GM12873 (cell line): Measurements from ENCODE around the gene COQ8B.

Source experiments
- TF ChIP-seq, protein P1 (sequence below): IDR thresholded peaks from 2 replicates; pipeline ENCODE4 v1.5.1; 2012; ENCODE audit warnings: low read depth, mild to moderate bottlenecking, moderate library complexity, low read length, control low read depth; ENCODE audit not compliant: insufficient read depth; ENCODE audit errors: missing control alignments

COQ8B gene

DNA sequence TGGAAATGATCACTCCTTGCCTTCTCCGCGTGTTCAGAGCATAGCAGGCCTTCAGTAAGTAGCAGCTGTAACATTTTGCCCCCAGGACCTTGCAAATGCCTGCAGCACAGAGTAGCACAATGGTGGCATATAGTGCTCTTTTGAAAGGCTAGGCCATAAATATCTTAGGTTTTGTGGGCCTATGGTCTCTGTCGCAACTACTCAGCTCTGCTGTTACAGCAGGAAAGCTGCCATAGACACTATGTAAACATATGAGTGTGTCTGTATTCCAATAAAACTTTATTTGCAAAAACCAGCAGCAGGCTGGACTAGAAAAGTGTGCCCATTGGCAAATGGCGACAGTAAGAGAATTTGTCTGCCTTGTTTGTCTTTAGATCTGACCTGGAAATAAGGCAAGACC is 9.6 kb upstream of the COQ8B start:
- TF ChIP-seq, protein P1, sequence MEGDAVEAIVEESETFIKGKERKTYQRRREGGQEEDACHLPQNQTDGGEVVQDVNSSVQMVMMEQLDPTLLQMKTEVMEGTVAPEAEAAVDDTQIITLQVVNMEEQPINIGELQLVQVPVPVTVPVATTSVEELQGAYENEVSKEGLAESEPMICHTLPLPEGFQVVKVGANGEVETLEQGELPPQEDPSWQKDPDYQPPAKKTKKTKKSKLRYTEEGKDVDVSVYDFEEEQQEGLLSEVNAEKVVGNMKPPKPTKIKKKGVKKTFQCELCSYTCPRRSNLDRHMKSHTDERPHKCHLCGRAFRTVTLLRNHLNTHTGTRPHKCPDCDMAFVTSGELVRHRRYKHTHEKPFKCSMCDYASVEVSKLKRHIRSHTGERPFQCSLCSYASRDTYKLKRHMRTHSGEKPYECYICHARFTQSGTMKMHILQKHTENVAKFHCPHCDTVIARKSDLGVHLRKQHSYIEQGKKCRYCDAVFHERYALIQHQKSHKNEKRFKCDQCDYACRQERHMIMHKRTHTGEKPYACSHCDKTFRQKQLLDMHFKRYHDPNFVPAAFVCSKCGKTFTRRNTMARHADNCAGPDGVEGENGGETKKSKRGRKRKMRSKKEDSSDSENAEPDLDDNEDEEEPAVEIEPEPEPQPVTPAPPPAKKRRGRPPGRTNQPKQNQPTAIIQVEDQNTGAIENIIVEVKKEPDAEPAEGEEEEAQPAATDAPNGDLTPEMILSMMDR = no peak

DNA sequence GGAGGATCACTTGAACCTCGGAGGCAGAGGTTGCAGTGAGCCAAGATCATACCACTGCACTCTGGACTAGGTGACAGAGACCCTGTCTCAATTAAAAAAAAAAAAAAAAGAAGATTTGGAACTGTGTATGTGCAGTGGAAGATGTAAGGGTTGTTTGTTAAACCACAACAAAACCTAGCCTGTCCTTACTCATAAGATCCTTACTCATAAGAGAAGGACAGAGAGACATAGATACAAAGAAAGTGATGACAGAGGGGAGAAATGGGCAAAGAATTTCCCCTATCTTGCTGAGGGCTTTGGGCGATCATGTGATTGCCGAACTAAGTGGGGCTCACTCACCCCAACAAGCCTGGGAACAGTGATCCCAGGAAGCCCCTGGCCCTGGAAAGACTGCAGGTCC is 8.2 kb upstream of the COQ8B start:
- TF ChIP-seq, protein P1 = no peak

DNA sequence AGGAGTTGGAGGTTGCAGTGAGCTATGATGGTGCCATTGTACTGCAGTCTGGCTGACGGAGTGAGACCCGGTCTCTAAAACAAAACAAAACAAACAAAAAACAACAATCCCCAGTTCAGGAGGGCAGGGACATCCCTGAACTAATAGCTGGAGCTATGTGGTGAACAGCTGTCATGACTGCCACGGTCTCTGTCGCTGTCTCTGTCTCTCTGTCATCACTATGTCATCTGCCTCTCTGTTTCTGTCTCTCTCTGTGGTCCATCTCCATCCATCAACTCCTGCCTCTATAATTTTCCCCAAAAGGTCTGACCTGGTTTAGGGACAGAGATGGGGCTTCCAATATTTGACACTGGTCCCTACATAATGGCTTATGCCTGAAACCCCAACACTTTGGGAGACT is 7.6 kb upstream of the COQ8B start:
- TF ChIP-seq, protein P1 = no peak

DNA sequence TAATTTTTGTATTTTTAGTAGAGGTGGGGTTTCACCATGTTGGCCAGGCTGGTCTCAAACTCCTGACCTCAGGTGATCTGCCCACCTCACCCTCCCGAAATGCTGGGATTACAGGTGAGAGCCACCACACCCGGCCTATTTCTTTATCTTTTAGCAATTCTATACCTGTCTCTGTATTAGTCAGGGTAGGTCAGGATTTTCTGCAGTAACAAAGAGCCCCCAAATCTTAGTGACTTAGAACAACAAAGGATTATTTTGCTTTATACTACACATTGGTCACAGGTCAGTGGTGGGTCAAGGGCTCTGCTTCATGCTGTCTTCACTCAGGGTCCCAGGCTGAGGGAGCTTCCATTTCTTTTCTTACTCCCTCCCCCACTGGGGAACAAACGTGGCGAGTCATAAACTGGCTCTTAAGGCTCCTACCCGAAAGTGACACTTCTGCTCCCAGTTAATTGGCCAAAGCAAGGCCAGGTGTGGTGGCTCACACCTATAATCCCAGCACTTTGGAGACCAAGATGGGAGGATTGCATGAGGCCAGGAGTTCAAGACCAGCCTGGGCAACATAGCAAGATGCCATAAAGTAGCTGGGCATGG is 7.1 kb upstream of the COQ8B start:
- TF ChIP-seq, protein P1 = no peak

DNA sequence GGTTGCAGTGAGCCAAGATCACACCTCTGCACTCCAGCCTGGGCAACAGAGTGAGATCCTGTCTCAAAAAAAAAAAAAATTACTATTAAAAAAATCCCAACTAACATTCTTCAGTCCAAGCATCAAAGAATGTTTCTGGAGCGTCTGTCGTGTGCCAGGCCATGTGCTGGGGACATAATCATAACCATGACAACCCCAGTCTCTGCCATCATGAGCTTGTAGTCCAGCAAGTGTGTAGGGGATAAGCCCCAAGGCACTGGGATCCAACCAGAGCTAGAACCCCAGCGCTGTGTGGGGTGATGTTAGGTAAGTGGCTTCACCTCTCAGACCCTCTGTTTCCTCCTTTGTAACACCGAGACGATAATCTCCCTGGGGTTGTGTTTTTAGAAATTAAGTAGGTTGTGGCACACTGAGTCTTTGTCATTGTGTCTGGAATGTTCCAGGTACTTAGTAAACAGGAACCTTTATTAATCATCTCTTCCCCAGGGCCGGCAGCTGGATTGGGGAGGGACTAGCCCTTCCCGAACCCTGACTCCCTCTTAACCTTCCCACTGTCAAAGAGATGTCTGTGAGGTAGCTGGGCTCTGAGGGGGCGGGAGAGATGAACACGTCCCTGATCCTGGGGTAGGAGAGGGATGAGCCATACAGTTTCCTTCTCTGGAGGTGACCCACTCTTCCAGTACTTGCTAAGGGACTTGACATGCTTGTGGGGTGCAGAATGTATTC is 5.4 kb upstream of the COQ8B start:
- TF ChIP-seq, protein P1 = no peak

DNA sequence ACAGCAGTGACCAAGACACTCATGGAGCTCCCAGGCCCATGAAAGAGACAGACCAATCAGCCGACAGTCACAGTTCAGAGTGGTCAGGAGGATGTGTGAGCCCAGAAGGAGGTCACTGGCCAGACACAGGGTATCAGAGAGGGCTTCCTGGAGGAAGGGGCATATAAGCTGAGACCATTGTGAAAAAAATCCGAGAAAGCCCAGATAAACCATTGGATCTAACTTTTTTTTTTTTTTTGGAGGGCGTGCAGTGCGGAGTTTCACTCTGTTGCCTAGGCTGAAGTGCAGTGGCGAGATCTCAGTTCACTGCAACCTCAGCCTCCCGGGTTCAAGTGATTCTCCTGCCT is 4.4 kb upstream of the COQ8B start:
- TF ChIP-seq, protein P1 = no peak

DNA sequence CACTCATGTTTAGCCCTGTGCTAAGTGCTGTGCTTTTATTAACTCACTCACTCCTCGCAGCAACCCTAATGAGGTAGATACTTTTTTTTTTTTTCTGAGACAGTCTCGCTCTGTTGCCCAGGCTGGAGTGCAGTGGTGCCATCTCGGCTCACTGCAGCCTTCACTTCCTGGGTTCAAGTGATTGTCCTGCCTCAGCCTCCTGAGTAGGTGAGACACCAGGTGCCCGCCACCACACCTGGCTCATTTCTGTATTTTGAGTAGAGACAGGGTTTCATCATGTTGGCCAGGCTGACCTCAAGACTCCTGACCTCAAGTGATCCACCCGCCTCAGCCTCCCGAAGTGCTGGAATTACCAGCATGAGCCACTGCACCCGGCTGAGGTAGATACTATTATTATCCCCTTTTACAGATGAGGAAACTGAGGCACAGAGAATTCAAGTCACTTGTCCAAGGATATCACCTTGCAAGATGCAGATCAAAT is 2.8 kb upstream of the COQ8B start:
- TF ChIP-seq, protein P1 = no peak
